Measurements from ENCODE around the gene TAS2R16.

DNA sequence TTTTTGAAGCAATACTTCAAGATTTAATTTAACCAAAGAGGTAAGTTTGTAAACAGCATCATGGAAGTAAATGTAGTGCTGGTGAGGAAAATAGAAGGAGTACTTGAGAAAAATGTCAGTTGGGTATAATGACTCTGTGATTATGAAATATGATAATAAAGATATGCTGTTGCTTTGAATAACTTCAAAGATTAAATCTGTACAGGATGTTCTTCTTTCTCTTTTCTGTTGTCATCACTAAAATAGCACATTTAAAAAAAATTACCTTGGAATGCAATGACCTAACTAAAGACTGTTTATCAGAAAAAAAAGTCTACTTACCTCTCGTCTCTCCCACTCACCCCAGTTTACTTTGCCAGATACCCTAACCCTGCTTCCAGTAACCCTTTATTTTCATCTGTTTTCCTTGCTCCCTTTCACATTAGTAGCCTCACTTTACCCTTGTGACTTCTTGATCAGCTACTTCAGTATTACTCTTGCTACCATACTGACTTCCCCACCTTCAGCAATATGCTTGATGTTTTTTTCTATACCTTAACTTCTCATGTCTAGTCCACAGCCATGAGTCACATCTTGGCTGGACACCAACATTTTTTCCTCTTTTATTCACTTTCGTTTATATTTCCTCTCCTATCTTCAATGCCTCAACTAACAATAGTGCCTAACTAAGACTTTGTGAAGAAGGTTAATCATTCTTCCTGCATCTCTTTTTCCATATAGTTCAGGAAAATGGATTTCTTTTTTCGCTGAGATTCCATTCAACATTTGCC, 29.7 kb upstream of the TAS2R16 start:
- TF ChIP-seq CTCF (IDR thresholded peaks at IDR 0.05; ENCODE audit: poor library complexity, severe bottlenecking) (no peak), EP300 (conservative IDR thresholded peaks at IDR 0.05; ENCODE audit: poor library complexity, severe bottlenecking) (no peak), POLR2AphosphoS5 (IDR thresholded peaks at IDR 0.05) (no peak), SMC3 (conservative IDR thresholded peaks at IDR 0.05; ENCODE audit: poor library complexity) (no peak), EZH2 (IDR thresholded peaks at IDR 0.05; ENCODE audit: borderline replicate concordance, insufficient read depth, low read length, poor library complexity, severe bottlenecking) (no peak), TAF1 (IDR thresholded peaks at IDR 0.05; ENCODE audit: low read depth) (no peak), MXI1 (conservative IDR thresholded peaks at IDR 0.05; ENCODE audit: poor library complexity, severe bottlenecking) (no peak), REST (IDR thresholded peaks at IDR 0.05; ENCODE audit: borderline replicate concordance) (no peak), RAD21 (conservative IDR thresholded peaks at IDR 0.05) (no peak)

Data from neural cell (in vitro differentiated cells).